Measurements from ENCODE around the gene RAB27B. TPM values are rescaled to one million over a fixed set of nuclear protein-coding genes. Genes with fewer than 3 reads are reported as not detected.

Gene RAB27B
- total and polyA plus RNA-seq, 10 of the 15 experiments (the other 5 are each of a cell fraction or from before 2014, with no cell fraction given), result under 0.01 to 0.03 TPM; not detected in 8

- H3K9me3 ChIP-seq (replicated peaks; ENCODE audit: control insufficient read depth, insufficient read depth, low read length), result no peaks in the 10 kb centered on the region
- RAD21 ChIA-PET (ENCODE audit: unreplicated experiment), result no interaction called here
- no peak overlapping the region for H3K9ac ChIP-seq (ENCODE audit: control insufficient read depth, insufficient read depth, low read length)
- H3K27ac ChIP-seq (ENCODE audit: control insufficient read depth, insufficient read depth), result no peak overlapping the region
- H3K4me1 ChIP-seq (ENCODE audit: control insufficient read depth, insufficient read depth, low read length), result no peaks in the 10 kb centered on the region
- no TSS peak for BruUV-seq (replicated peaks)
- POLR2A ChIA-PET, result no interaction called here
- WGBS (ENCODE audit: insufficient coverage, insufficient replicate concordance, low lambda C conversion rate, missing lambda C conversion rate), result 36% methylated on average over 1 of the region's 1 CpG
- TF ChIP-seq RAD21 (IDR thresholded peaks at IDR 0.05; ENCODE audit: insufficient read depth, low read depth, low read length), result no peak
- no peak for TF ChIP-seq CEBPB (IDR thresholded peaks at IDR 0.05; ENCODE audit: borderline replicate concordance in 1 of 2, low read depth in 2 of 2, low read length in 2 of 2)
- no peak for TF ChIP-seq SPI1 (IDR thresholded peaks at IDR 0.05; ENCODE audit: borderline replicate concordance, insufficient read depth, low read depth, low read length)
- no peak for TF ChIP-seq SMC3 (IDR thresholded peaks at IDR 0.05; ENCODE audit: borderline replicate concordance, low read length)
- no peak for TF ChIP-seq ZNF687 (IDR thresholded peaks at IDR 0.05)
- no peak for TF ChIP-seq JUND (IDR thresholded peaks at IDR 0.05; ENCODE audit: low read depth, low read length)
- no peak overlapping the region for H2AFZ ChIP-seq (ENCODE audit: control insufficient read depth, low read depth, low read length)
- CTCF ChIA-PET, result no interaction called here
- DNase-seq (ENCODE audit: low read depth, low spot score) (no peak), ATAC-seq (no peak), FAIRE-seq (no peak)
- no peak overlapping the region for H3K4me3 ChIP-seq
- no peaks in the 10 kb centered on the region for H3K79me2 ChIP-seq (ENCODE audit: control insufficient read depth, insufficient read depth, low read length)
- intact Hi-C loops (cut with micrococcal nuclease; ENCODE audit: unreplicated experiment) (no loop called here), in situ Hi-C loops (cut with MboI) (no loop called here)
- no peak overlapping the region for H3K4me2 ChIP-seq (ENCODE audit: control insufficient read depth, insufficient read depth)
- H3K36me3 ChIP-seq (ENCODE audit: control insufficient read depth in 2 of 2, insufficient read depth in 2 of 2, low read length in 1 of 2), result no peaks in the 10 kb centered on the region
- no peaks in the 10 kb centered on the region for H4K20me1 ChIP-seq (ENCODE audit: control insufficient read depth, insufficient read depth)
- no peaks in the 10 kb centered on the region for H3K27me3 ChIP-seq (replicated peaks in 1 of 2; ENCODE audit: control insufficient read depth in 2 of 2, insufficient read depth in 2 of 2, low read length in 1 of 2)
- SMC1A ChIA-PET (ENCODE audit: uncharacterized antibody, unreplicated experiment), result no interaction called here
These were observed 48.8 kb downstream of the RAB27B start for GRCh38 chr18:54877076-54877475.
